GM18519 (cell line): Measurements from ENCODE around the gene LRP1.

ENCODE experiments used
- ATAC-seq: cut with Tn5 transposase; IDR thresholded peaks from one replicate; pipeline ENCODE4 v1.9.1; 2021; ENCODE audit warnings: mild to moderate bottlenecking, moderate library complexity; ENCODE audit not compliant: unreplicated experiment, low FRiP score

LRP1 gene

DNA sequence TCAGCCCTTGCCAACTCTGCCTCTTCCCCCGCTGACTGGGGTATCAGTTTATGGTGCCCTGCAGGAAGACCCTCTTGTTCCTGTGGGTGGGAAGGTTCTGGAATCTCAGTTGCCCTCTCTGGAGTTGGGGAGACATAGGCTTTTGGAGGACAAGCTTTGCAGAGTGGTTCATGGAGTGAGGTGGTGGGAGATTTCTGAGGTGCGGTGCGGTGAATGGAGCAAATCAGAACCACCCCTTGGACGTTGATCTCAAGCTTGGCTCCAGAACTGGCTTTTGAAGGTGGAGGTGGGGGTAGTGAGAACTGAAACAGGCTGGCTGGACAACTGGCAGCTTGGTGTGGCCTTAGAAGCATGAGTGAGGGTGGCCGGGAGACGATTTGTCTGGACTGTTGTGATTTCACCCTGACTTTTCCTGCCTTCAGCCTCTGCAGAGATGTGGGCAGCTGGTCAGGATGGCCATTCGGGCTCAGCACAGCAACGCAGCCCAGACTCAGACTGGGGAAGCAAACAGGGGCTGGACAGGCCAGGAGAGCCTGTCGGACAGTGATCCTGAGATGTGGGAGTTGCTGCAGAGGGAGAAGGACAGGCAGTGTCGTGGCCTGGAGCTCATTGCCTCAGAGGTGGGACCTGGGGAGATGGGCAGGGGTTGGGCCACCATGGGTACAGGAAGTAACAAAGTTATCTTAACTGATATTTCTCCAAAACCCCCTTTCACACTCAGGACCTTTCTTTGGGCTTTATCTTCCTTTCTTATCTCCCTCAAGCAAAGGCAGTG lies 102.3 kb downstream of the LRP1 start:
- no peak for ATAC-seq

DNA sequence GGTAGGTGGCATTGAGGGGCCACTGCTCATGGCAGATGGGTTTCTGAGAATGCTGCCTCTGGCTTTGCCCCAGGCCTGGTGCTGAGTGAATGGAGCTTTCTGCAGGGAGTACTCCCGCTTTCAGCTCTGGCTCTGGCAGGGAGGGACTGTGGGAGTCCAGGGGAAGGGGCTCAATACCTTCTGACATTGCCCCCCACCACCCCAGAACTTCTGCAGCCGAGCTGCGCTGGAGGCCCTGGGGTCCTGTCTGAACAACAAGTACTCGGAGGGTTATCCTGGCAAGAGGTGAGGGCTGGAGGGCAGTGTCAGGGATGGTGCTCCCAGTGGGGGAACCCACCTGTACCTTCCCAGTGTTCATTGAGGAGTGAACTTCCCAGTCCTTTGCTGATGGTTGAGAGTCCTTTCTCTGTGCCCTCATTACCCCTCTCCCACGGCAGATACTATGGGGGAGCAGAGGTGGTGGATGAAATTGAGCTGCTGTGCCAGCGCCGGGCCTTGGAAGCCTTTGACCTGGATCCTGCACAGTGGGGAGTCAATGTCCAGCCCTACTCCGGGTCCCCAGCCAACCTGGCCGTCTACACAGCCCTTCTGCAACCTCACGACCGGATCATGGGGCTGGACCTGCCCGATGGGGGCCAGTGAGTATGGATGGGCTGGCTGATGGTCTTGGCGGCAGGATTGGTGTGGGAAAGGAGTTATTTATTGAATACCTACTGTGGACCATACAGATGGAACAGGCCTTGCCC lies 103.2 kb downstream of the LRP1 start:
- no peak for ATAC-seq

DNA sequence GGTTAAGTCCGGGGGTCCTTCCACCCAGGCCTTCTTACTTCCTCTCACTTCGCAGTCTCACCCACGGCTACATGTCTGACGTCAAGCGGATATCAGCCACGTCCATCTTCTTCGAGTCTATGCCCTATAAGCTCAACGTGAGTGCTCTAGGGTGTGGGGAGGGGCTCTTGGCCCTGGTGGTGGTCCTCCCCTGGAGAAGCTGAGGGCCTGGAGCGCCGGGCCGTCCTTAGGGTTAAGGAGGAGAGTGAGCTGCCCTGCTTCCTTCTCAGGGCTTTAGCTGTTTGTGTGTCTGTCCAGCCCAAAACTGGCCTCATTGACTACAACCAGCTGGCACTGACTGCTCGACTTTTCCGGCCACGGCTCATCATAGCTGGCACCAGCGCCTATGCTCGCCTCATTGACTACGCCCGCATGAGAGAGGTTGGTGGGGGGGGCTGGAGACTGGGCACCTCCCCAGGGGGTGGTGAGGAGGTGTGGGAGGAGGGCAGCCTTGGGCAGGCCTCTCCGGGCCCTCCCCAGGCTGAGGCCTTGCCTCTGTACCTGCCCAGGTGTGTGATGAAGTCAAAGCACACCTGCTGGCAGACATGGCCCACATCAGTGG lies 104.0 kb downstream of the LRP1 start:
- no peak for ATAC-seq

DNA sequence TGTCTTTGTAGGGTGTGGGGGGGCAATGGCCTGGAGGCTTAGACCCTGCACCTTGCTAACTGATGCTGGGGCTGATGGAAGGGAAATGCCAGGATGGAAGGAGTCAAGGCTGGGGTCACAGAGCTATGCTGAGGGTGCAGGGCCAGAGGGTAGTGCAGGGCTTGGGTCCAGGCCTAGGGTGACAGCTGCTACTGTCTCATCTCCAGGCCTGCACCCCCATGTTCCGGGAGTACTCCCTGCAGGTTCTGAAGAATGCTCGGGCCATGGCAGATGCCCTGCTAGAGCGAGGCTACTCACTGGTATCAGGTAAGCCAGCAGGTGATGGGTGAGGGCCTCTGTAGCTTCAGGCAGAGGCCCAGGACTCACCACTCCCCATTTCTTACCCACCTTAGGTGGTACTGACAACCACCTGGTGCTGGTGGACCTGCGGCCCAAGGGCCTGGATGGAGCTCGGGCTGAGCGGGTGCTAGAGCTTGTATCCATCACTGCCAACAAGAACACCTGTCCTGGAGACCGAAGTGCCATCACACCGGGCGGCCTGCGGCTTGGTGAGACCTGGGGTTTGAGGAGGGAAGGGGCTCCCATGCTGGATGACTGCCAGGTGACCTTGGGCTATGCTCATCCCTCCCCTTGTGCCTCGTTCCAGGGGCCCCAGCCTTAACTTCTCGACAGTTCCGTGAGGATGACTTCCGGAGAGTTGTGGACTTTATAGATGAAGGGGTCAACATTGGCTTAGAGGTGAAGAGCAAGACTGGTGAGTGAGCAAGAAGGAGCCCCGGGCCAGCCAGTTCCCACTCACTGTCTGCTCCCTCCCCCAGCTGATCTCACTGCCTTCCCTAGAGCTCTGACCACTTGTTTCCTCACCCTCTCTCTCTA lies 105.3 kb downstream of the LRP1 start:
- ATAC-seq: no peak

- no peak for ATAC-seq
Measured at GRCh38 chr12:57234233-57234570, 105.9 kb downstream of the LRP1 start.

GRCh38 chr12:57234571-57235016 lies 106.3 kb downstream of the LRP1 start:
- no peak for ATAC-seq

DNA sequence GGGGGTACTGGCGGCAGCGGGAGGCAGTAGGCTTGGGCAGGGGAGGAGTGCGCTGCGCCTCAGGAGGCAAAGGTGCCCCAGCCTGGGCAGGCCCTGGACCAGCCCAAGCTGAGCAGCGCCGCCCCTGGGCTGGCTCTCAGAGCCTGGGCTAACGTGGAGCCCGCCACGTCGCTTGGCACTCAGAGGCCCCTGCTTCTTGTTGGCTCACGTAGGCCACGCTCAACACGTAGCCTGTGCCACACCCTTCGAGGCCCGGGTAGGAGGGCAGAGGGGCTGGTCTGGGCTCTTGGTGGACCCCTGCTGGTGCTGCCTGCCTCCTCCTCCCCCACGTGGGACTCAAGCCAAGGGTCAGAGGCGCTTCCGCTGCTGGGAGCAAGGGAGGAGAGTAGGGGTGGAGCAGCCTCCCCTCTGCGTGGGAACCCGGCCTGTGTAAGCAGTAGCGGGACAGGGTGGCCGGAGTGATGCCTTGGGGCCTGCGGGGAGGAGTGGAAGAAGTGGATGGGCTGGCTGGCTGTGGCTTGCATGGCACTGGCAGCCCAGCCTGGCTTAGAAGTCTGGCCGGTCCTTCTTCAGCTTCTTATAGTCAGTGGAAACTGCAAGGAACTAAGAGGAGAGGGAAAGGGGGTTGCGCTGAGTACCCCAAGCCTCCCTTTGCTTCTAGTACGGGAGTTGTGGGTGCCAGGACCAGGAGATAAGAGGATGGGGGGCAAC lies 106.9 kb downstream of the LRP1 start:
- no peak for ATAC-seq

DNA sequence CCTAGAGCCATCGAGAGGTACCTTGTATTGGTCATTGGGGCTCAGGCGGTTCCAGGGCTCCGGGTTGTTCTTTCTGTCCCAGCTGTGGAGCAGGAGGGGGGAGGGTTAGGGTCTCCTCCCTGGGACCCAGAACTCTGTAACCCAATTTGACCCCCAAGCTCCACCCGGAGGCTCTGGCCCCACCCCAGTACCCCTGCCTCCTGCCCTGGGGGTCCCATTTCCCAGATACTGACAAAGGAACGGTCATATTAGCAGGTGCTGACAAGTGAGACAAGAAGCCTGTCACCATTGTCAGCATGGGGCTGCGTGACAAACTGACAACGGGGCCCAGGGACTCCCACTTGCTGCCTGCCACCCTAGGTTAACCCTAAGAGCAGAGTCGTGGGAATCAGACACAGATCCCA lies 107.4 kb downstream of the LRP1 start:
- no peak for ATAC-seq

DNA sequence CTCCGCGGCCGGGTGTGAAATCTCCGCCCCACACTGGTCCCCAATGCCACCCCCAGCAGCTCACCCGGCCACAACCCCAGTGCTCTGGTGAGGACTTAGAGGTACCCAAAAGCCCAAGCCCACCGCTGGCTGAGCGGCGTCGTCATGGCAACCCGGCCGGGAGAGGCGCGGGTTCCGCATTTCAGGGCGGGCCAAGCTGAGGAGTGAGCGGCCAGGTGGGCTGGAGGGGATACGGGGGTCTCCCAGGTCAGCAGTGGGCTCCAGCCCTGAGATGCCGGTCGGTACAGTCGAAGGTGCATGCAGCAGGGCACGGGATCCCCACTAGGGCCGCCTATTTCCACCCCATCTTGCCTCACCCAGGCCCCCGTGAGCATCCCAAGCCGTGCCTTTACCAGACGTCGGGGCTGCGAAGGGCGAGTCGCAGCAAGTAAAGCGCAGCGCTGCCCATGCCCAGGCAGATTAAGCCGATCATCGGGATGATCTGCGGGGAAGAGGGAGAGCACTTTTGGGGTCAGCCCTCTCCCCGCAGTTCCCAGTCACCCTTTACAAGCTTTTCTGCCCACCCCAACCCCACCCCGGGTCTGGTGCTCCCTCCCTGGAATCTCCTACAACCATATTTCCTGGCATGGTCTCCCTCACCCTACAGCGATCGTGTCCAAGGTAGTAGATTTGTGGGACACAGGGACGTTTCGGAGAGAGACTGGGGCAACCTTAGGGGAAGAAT lies 108.1 kb downstream of the LRP1 start:
- no peak for ATAC-seq

GRCh38 chr12:57236925-57237595 lies 108.8 kb downstream of the LRP1 start:
- ATAC-seq: no peak

DNA sequence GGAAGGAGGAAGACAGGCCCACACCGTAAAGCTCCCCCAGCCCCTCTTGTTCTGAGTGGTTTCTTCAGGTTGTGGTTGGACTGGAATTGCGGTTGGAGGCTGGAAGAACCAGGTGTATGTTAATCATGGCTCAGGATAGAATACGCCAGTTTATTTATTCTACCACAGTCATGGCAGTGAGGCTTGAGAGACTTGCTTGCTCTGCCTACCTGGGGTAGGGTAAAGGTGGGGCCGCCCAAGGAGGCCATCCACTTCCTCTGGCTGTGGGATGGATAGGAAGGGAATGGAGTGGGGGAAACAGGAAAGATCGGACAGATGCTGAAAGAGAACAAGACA lies 109.3 kb downstream of the LRP1 start:
- ATAC-seq: no peak

- no peak for ATAC-seq
Measured at GRCh38 chr12:57237932-57238853, 109.9 kb downstream of the LRP1 start.

- ATAC-seq: peak; percentile 47
Measured at GRCh38 chr12:57238854-57239554, 110.7 kb downstream of the LRP1 start.

- ATAC-seq: no peak
Measured at GRCh38 chr12:57239587-57240065, 111.3 kb downstream of the LRP1 start.

DNA sequence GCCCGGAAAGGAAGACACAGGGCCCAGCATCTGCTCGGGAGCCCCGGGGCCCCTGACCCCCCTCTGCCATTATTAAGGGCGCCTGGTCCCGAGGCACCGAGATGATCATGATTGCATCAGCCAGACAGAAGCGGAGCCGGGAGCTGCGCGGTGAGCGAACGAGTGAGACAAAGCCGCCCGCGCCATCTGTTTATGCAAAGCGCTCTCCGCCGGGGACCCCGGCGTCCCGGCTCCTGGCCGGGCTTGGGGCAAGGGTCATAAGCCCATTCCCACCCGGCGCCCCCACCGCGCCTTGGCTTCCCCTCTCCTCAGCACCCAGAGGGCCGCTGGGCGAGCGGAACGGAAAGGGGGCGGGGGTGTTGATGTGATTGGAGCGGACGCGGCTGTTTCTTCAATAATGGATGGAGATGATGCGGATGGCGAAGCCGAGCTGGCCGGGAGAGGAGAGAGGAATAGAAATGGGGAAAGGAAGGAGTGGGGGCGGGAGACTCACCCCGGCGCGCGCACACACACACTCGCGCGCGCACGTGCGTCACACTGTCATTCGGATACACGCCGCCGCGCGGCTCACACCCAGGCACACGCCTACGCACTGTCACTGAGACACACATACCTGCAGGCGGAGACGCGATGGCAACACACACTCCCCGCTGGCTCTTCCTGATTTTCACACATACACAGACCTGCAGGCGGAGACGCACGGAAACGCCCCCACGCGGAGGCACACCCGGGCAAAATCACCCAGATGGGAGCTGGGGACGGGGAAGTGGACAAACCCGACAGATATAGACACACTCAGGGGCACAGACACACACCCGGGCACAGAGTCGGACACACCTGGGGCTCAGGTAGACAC lies 112.0 kb downstream of the LRP1 start:
- no peak for ATAC-seq

GRCh38 chr12:57240926-57241401 lies 112.7 kb downstream of the LRP1 start:
- no peak for ATAC-seq
